SK-N-SH (cell line): ENCODE data around the gene ATP7B.

ENCODE experiments used
- CTCF ChIP-seq: fragments of 200-600 bp; sonication (generic); IDR thresholded peaks from 2 replicates; pipeline ENCODE4 v1.6.1; 2017; ENCODE audit warnings: antibody characterized with exemption, mild to moderate bottlenecking, moderate library complexity
- EP300 ChIP-seq, 2 experiments: IDR thresholded peaks; 2 replicates each; pipeline versions ENCODE4 v1.4.0 to v1.6.1; 2012; ENCODE audit warnings: borderline replicate concordance in 1 of 2, low read depth in 1 of 2, low read length in 1 of 2
- FOSL2 ChIP-seq: IDR thresholded peaks from 2 replicates; pipeline ENCODE4 v1.4.0; 2012; ENCODE audit warnings: low read depth, mild to moderate bottlenecking, moderate library complexity, borderline replicate concordance
- IRF3 ChIP-seq: fragments of 150-350 bp; IDR thresholded peaks from 2 replicates; pipeline ENCODE4 v1.6.1; 2016; ENCODE audit warnings: mild to moderate bottlenecking, low read depth, low read length
- JUND ChIP-seq: IDR thresholded peaks from 2 replicates; pipeline ENCODE4 v1.4.0; 2012
- REST ChIP-seq: IDR thresholded peaks from 2 replicates; pipeline ENCODE4 v1.6.1; 2012; ENCODE audit warnings: mild to moderate bottlenecking, low read depth, low read length, moderate library complexity
- RFX5 ChIP-seq: IDR thresholded peaks from 2 replicates; pipeline ENCODE4 v1.6.1; 2012; ENCODE audit warnings: mild to moderate bottlenecking, improper control_type of control experiment, low read length
- SIN3A ChIP-seq: IDR thresholded peaks from 2 replicates; pipeline ENCODE4 v1.6.1; 2012; ENCODE audit warnings: low read depth, mild to moderate bottlenecking, low read length, moderate library complexity, borderline replicate concordance
- YY1 ChIP-seq: IDR thresholded peaks from 2 replicates; pipeline ENCODE4 v1.4.0; 2012; ENCODE audit warnings: low read depth, mild to moderate bottlenecking

- TF ChIP-seq YY1: no peak
- no peak for TF ChIP-seq EP300 (IDR thresholded peaks at IDR 0.05; ENCODE audit: borderline replicate concordance in 1 of 2, low read depth in 1 of 2, low read length in 1 of 2)
- TF ChIP-seq CTCF: no peak
- TF ChIP-seq FOSL2: no peak
- TF ChIP-seq REST: no peak
- TF ChIP-seq IRF3: no peak
- no peak for TF ChIP-seq RFX5
- TF ChIP-seq SIN3A: no peak
- TF ChIP-seq JUND: no peak
Measured at GRCh38 chr13:51993713-51994112, 17.5 kb downstream of the ATP7B start.
